Activated CD8-positive, alpha-beta T cell treated with anti-CD3 and anti-CD28 coated beads for 36 hours (primary cell): ENCODE data around the gene APOC3. TPM values are rescaled to one million over a fixed set of nuclear protein-coding genes. Genes with fewer than 3 reads are reported as not detected.

Experiments used
- ATAC-seq: fragments of 200-7000 bp; cut with Tn5 transposase; one replicate; pipeline ENCODE4 v1.10.0; 2021; ENCODE audit warnings: mild to moderate bottlenecking, moderate library complexity
- CTCF ChIA-PET: fragments of 350-600 bp; sonication (Branson Sonifier 250); formaldehyde crosslinking; loops from one replicate; lab custom pipeline; 2021; ENCODE audit warnings: antibody characterized with exemption; lab: Charles Lee
- POLR2A ChIA-PET: fragments of 350-600 bp; sonication (Branson Sonifier 250); formaldehyde crosslinking; loops from one replicate; lab custom pipeline; 2021; ENCODE audit warnings: antibody characterized with exemption; lab: Charles Lee
- DNase-seq: peaks from one replicate; pipeline ENCODE4 v3.0.0-alpha.2; 2020
- H3K27ac Mint-ChIP-seq: one replicate; pipeline ENCODE4 v1.8.0; 2021; ENCODE audit warnings: mild to moderate bottlenecking, mixed read lengths
- H3K27me3 Mint-ChIP-seq: one replicate; pipeline ENCODE4 v1.8.0; 2021; ENCODE audit warnings: mixed read lengths
- H3K36me3 Mint-ChIP-seq: one replicate; pipeline ENCODE4 v1.8.0; 2021; ENCODE audit warnings: low read depth, mixed read lengths
- H3K4me1 Mint-ChIP-seq: one replicate; pipeline ENCODE4 v1.8.0; 2021; ENCODE audit warnings: low read depth, mixed read lengths
- H3K4me3 Mint-ChIP-seq: one replicate; pipeline ENCODE4 v1.8.0; 2021; ENCODE audit warnings: mild to moderate bottlenecking, moderate library complexity, mixed read lengths
- H3K9me3 Mint-ChIP-seq: one replicate; pipeline ENCODE4 v1.8.0; 2021; ENCODE audit warnings: mixed read lengths
- intact Hi-C: fragments of 100-400 bp; cut with micrococcal nuclease; formaldehyde crosslinking; loops from one replicate; pipeline ENCODE4 v1.10.0; 2022
- total RNA-seq, 2 experiments: library from RNA; stranded (reverse); gene quantifications; one replicate each; pipeline ENCODE4 v1.2.3, GENCODE V29; 2021
- TF ChIP-seq, protein P1 (sequence below): fragments of 200-600 bp; IDR thresholded peaks from one replicate; pipeline ENCODE4 v1.8.0; 2022; ENCODE audit warnings: antibody characterized with exemption, mild to moderate bottlenecking

Gene APOC3
- total RNA-seq, 2 experiments from 2014 or later: not detected

GRCh38 chr11:116851626-116852025 is 21.9 kb downstream of the APOC3 start:
- TF ChIP-seq, protein P1, sequence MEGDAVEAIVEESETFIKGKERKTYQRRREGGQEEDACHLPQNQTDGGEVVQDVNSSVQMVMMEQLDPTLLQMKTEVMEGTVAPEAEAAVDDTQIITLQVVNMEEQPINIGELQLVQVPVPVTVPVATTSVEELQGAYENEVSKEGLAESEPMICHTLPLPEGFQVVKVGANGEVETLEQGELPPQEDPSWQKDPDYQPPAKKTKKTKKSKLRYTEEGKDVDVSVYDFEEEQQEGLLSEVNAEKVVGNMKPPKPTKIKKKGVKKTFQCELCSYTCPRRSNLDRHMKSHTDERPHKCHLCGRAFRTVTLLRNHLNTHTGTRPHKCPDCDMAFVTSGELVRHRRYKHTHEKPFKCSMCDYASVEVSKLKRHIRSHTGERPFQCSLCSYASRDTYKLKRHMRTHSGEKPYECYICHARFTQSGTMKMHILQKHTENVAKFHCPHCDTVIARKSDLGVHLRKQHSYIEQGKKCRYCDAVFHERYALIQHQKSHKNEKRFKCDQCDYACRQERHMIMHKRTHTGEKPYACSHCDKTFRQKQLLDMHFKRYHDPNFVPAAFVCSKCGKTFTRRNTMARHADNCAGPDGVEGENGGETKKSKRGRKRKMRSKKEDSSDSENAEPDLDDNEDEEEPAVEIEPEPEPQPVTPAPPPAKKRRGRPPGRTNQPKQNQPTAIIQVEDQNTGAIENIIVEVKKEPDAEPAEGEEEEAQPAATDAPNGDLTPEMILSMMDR: no peak
- DNase-seq: peak; percentile 65
- Mint-ChIP-seq H3K27ac (peak overlapping the region; percentile 87), H3K36me3 (peaks cover 27% of the 10 kb centered on the region), H3K27me3 (no peaks in the 10 kb centered on the region), H3K4me1 (peaks cover 56% of the 10 kb centered on the region), H3K9me3 (peaks cover 3% of the 10 kb centered on the region), H3K4me3 (peak overlapping the region; percentile 44)
- ChIA-PET CTCF (interaction anchor here (1.3 to 7.2 kb wide), 4 partner anchors 15 to 254 kb away, joined by 6 to 63 read pairs (median 20); partner anchors contain the start of genes APOA1 and APOA5), POLR2A (interaction anchor here (0.6 to 4.1 kb wide), 3 partner anchors 14 to 75 kb away, joined by 3 to 17 read pairs (median 3); no protein-coding TSS in a partner anchor)
- ATAC-seq: no peak
- intact Hi-C loops: loop anchor here (5.0 kb wide), 1 partner anchor 74 kb away; no protein-coding TSS in a partner anchor

DNA sequence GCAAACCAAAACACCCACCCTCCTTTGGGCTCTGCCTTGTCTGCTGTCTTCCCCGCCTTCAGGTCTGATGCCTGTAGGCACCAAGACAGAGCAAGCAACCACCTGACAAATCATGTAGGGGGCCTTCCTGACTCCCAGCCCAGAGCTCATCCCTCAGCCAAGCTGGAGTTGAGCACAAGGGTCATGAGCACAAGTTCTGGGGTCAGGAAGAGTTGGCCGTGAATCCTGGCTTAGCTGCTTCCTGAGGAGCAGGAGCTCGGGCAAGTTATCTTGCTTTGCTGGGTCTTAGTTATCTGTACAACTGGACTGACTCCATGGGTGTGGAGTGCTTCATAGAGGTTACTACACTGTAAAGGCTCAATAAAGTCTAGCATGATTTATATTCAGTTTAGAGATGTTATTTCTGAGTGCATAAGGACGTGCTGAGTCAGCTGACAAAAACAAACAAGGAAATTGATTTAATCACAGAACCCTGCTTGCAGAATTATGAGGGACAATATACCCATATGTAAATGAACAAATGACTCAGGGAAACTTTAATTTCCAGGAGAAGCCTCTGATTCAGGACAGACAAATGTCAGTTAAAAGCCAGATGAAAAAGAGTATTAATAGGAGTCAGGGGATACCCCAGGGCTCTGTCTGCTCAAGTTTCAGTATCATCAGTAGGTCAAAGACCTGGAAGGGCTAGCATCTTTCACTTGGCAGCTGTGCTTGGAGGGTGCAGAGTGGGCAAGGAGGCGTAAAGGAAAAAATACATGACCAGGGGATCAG is 22.7 kb downstream of the APOC3 start:
- CTCF ChIA-PET: interaction anchor here (1.2 to 7.2 kb wide), 7 partner anchors 16 to 254 kb away, joined by 3 to 63 read pairs (median 8); partner anchors contain the start of genes APOA1 and APOA5
- peak; percentile 24 for DNase-seq

DNA sequence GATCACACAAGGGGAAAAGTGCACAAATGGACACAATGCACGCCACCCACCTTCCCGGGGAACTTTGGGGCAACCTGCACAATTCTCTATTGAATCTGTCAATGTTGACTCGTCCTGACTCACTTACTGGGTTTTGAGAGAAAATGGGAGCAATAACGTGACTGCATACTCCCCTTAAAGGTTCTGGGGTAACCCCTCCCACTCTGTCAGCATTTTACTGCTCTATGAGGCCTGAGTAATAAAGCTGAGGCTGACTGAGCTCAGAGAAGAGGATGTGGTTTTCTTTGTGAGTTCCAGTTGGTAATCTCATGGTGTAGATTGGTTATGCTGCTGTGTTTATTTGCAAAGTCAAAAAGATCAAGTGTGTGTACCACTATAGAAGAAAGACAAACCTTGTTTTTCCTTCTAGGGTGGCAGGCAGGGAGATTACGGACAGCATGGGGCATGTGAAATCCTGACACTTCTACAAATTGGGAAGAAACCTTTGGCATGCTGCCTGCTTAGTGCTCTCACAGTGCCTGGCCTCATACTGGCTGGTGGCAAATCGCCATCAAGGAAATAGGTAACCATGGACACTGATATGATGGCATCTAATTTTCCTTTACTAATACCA is 23.9 kb downstream of the APOC3 start:
- peak overlapping the region; percentile 23 for H3K4me3 Mint-ChIP-seq
- H3K36me3 Mint-ChIP-seq: peaks cover 34% of the 10 kb centered on the region
- ATAC-seq (peak; percentile 94), DNase-seq (peak; percentile 74)
- H3K4me1 Mint-ChIP-seq: peaks cover 58% of the 10 kb centered on the region
- ChIA-PET POLR2A (interaction anchor here (0.7 to 4.1 kb wide), 11 partner anchors 9 to 294 kb away, joined by 3 to 17 read pairs (median 4); partner anchors contain the start of genes BUD13, PAFAH1B2 and ZPR1), CTCF (interaction anchor here (1.0 to 7.2 kb wide), 10 partner anchors 12 to 253 kb away, joined by 3 to 63 read pairs (median 4); partner anchors contain the start of genes APOA1 and APOA5)
- no peaks in the 10 kb centered on the region for H3K27me3 Mint-ChIP-seq
- peak overlapping the region; percentile 87 for H3K27ac Mint-ChIP-seq
- TF ChIP-seq, protein P1: no peak
- peaks cover 3% of the 10 kb centered on the region for H3K9me3 Mint-ChIP-seq
- intact Hi-C loops: loop anchor here (5.0 kb wide), 1 partner anchor 76 kb away; no protein-coding TSS in a partner anchor

More for the DNA sequence above, 22.7 kb downstream of the APOC3 start:
- peaks cover 3% of the 10 kb centered on the region for H3K9me3 Mint-ChIP-seq
- peak overlapping the region; percentile 87 for H3K27ac Mint-ChIP-seq
- H3K4me3 Mint-ChIP-seq: peak overlapping the region; percentile 44
- ATAC-seq: peak; percentile 31
- intact Hi-C loops: loop anchor here (5.0 kb wide), 1 partner anchor 75 kb away; no protein-coding TSS in a partner anchor
- POLR2A ChIA-PET: interaction anchor here (0.7 to 4.1 kb wide), 10 partner anchors 11 to 295 kb away, joined by 3 to 17 read pairs (median 3); partner anchors contain the start of genes APOA1, APOA5, BUD13 and PAFAH1B2
- TF ChIP-seq, protein P1: no peak
- H3K36me3 Mint-ChIP-seq: peaks cover 28% of the 10 kb centered on the region
- no peaks in the 10 kb centered on the region for H3K27me3 Mint-ChIP-seq
- peaks cover 58% of the 10 kb centered on the region for H3K4me1 Mint-ChIP-seq

GRCh38 chr11:116855413-116855812 is 25.7 kb downstream of the APOC3 start:
- Mint-ChIP-seq H3K27ac (peak overlapping the region; percentile 39), H3K27me3 (no peaks in the 10 kb centered on the region), H3K4me1 (peaks cover 54% of the 10 kb centered on the region), H3K36me3 (peaks cover 41% of the 10 kb centered on the region), H3K4me3 (no peak overlapping the region), H3K9me3 (peaks cover 3% of the 10 kb centered on the region)
- DNase-seq (no peak), ATAC-seq (no peak)
- ChIA-PET CTCF (interaction anchor here (2.5 to 7.2 kb wide), 2 partner anchors 19 to 250 kb away, joined by 12 to 63 read pairs; partner anchors contain the start of gene APOA1), POLR2A (interaction anchor here (1.0 to 3.2 kb wide), 3 partner anchors 8 to 368 kb away, joined by 3 to 15 read pairs (median 3); no protein-coding TSS in a partner anchor)
- TF ChIP-seq, protein P1: no peak
- intact Hi-C loops: no loop called here
